Suppressor macrophage treated with lipopolysaccharide for 1 hour (primary cell): ENCODE measurements around the gene RADIL.

Experiments
- DNase-seq, 3 donors: peaks; one replicate each; pipeline ENCODE4 v3.0.0-alpha.2; 2020 to 2022

The RADIL gene

GRCh38 chr7:4774658-4775249 is 108.8 kb downstream of the RADIL start:
- DNase-seq = peak; percentile 87 to 90 (median 88)

- DNase-seq = no peak
Observed at GRCh38 chr7:4774007-4774406, 109.5 kb downstream of the RADIL start.

- no peak for DNase-seq
Observed at GRCh38 chr7:4772306-4772705, 111.2 kb downstream of the RADIL start.

GRCh38 chr7:4771737-4772136 is 111.8 kb downstream of the RADIL start:
- DNase-seq = no peak

- no peak for DNase-seq
Observed at GRCh38 chr7:4770886-4771285, 112.6 kb downstream of the RADIL start.

- no peak for DNase-seq
Observed at GRCh38 chr7:4769761-4770160, 113.8 kb downstream of the RADIL start.

GRCh38 chr7:4768597-4769569 is 114.6 kb downstream of the RADIL start:
- no peak for DNase-seq

GRCh38 chr7:4766666-4767519 is 116.6 kb downstream of the RADIL start:
- DNase-seq = no peak

GRCh38 chr7:4765776-4766490 is 117.6 kb downstream of the RADIL start:
- DNase-seq = no peak

- no peak for DNase-seq
Observed at GRCh38 chr7:4764402-4765007, 119.0 kb downstream of the RADIL start.

- DNase-seq = no peak
Observed at GRCh38 chr7:4763794-4764185, 119.7 kb downstream of the RADIL start.

- no peak for DNase-seq
Observed at GRCh38 chr7:4763091-4763793, 120.3 kb downstream of the RADIL start.

GRCh38 chr7:4762121-4763055 is 121.1 kb downstream of the RADIL start:
- no peak for DNase-seq

- DNase-seq = no peak
Observed at GRCh38 chr7:4760952-4761351, 122.6 kb downstream of the RADIL start.

GRCh38 chr7:4759211-4759610 is 124.3 kb downstream of the RADIL start:
- no peak for DNase-seq

GRCh38 chr7:4758791-4759190 is 124.7 kb downstream of the RADIL start:
- no peak for DNase-seq

- no peak for DNase-seq
Observed at GRCh38 chr7:4758111-4758510, 125.4 kb downstream of the RADIL start.

- no peak for DNase-seq
Observed at GRCh38 chr7:4755045-4755444, 128.5 kb downstream of the RADIL start.

GRCh38 chr7:4754433-4755010 is 129.0 kb downstream of the RADIL start:
- DNase-seq = no peak
